ENCODE measurements around the gene CALML5.

The CALML5 gene, protein sequence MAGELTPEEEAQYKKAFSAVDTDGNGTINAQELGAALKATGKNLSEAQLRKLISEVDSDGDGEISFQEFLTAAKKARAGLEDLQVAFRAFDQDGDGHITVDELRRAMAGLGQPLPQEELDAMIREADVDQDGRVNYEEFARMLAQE

DNA sequence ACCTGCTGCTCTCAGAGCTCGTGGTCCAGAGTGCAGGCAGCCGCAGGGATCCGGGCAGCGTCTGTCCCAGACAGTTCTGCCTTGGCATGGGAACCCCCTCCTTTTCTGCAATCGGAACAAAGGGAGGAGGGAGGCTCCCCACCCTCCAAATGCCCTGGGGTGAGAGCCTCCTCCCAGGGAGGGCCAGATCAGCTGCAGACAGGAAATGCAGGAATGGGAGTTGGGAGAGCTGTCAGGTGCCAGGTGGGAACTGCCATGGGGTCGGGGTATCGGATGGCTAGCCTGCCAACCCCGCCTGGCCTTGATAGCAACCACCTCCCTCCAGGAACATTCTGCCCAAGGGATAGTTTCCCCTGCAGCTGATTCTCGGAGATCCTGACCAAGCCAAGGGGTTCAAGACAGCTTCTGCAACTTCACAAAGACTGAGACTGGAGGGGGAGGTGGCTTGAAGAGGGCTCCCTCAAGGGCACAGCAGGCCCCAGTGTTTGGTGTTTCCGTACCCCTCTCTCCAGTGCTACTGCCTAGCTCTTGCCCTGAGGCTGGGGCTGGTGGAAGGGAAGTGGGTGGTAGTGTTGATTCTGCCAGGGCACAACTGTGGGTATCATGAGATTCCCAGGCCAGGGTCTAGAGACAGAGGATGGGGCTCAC, at the start of gene CALML5:
Gene CALML5, minus strand, starts transcription at position 78 of the 648 bp plus-strand sequence. CDS start 132 bp downstream, outside the sequence.
- no peak for DNase-seq

DNA sequence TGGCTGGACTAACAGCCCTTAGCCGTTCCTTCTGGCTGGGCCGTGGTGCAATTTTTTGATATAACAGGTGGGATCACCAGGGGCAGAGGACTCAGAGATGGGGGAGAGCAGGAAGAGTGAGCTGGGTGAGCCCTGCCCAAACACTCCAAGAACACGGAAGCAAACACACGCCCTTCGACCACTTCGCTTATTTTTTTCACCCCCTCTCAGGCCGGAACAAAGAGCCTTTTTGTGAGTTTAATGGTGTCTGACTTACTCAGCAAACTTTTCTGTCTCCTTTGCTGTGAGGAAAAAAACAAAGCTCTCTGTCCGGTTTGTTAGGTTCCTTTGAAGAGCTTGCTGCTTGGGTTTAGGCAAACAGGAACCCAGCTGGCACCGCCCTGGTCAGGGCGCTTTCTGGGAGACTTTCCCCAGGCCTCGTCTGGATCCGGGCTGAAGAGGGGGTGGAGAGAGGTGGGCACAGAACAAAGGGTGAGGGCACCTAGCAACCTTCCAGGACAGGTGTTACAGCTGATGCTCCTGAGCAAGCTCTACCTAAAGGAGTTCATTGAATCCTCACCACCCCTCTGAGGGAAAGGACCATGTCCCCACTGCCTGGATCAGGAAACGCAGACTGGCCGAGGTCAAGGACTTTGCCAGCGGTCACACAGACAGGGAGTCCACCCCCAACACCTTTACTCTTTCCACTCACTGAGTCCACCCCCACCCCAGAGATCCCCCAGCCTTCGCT, 48.7 kb upstream of the CALML5 start:
- peak; percentile 45 for DNase-seq

DNA sequence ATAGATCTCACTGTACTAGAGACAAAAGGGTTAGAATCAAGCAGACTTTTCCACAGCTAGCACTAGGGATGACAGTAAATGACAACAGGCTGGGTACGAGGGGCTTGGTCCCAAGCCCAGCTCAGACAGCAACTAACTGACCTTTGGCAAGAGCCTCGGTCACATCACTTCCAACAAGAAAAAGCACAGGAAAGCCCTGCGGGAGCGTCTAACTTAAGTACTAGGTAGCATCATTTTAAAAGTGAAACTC, 48.2 kb upstream of the CALML5 start:
- no peak for DNase-seq

DNA sequence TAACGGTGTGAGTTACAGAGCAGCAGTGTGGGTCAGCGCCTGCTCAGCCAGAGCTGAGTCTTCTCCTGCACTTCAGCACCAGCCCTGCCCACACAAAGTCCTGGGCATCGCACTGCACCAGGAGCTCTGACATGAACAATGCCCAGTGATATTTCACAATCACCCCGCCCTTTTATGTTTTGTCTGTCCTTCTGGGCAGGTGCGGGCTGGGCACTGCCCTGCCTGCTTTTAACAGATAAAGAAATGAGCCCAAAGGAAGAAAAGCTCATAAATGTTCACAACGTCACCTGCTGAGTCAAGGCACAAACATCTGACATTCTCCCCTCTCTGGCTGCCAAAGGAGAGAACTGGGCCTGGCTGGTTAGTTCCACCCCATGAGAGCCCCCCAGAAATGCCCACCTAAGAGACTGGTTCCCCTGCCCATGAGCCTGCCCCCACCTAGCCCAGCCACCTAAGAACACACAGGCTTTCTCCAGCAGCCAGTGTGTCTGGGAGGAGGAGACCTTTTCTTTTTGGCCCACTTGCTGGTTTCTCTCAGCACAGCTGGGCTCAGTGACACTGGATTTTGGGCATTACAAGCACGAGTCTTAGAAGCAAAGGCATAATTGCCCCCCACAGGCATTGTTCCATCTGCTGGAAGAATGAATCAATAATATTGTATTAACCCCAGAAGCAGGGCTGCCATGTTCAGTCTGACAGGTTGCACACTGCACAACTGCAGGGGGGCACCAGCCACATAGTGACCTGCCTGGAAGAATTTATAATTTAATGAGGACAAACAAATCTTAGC, 47.7 kb upstream of the CALML5 start:
- DNase-seq: peak; percentile 81

DNA sequence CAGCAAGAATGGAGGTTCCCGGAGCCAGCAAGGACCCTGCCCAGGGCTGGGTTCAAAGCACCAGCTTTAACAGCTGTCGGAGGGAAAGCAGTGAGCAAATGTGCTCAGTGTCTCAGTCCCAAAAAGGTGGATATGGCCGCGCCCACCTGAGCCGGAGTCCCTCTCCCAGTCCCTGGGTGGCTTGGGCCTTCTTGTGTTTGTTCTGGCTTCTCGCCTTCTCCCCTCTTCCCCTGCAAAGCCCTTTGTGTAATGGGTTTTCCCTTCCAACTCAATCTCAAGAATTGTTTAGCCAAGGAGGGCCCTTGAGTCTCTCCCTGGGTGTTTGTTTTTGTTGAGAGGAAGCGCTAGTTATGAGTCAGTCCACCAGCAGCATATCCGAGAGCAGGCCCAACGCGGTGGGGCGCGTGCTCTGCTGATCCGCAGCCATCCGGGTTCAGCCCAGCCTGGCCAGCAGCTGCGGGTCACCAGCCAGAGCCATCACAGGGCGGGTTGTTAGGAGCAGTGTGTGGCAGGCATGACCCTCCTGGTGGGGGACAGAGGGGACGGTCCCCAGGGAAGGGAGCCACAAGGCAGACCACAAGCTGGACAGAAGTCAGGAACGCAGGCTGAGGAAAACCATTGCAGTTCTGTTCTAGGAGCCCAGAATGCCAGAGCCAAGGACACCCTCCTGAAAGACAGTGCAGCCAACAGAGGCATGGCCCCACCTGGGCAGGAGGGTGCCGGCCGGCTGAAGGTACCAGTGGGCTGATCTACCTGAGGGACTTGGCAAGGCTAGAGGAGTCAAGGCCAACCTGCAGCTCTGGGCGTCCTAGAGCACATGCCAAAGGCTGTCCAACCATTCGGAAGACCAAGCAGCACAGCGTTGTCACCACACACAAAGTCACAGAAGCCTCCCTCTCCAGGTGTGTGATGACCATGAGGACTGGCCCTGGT, 46.7 kb upstream of the CALML5 start:
- DNase-seq: peak; percentile 87

DNA sequence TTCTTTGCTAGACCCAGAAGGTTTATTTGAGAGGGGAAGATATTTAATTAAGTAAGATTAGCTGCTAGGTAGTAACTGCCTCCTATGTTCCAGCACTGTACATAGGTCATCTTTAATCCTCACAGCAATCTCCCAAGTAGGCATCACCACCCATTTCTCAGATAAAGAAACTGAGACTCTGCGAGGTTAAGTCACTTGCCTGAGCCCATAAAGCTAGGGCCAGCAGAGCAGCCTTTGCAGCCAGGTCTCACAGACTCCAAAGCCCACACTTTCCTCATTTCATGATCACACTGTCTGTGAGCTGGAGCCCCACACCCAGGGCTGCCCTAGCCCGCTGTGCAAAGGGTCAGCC, 46.0 kb upstream of the CALML5 start:
- no peak for DNase-seq

DNA sequence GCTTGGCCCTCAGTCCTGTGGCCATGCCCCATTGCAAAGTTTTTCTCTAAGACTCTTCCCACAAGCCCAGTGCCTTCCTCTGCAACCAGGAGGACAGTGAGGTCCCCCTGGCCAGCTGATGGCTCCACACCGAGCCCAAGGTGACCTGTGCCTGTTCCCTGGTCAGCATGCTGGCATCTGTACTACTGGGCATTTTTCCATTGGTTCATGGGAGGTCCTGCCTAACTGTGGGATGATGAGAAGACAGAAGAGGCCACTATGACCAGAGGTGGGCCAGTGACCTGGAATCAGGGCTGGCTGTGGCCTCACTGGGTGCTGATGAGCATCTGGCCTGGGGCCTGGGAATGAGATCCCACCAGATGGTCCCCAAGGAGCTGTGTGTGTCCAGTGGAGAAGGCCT, 45.6 kb upstream of the CALML5 start:
- no peak for DNase-seq

DNA sequence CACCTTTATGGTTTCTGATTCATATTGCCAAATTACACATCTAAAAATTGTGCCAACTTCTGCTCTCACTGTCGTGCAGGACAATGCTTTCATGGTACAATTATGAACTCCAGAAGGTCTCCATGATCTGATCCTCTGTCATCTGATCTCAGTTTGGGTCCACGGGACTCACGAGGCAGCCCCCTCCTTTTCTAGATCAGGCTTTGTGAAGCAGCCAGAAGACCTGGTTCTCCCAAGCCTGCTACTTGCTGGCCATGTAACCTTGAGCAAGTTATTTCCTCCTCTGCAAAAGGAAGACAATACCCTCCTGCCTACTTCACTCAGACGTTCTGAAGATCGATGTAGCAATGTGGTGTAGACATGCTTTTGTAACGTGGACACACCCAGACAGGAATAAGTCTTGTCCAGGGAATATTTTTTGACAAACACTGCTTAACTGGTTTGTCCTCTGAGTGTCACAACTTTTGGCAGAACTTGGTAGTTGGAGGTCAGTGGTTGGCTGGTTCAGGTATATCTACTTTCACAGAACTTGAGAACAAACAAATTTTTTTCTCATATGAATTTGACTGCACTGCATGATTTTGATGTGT, 44.9 kb upstream of the CALML5 start:
- no peak for DNase-seq

DNA sequence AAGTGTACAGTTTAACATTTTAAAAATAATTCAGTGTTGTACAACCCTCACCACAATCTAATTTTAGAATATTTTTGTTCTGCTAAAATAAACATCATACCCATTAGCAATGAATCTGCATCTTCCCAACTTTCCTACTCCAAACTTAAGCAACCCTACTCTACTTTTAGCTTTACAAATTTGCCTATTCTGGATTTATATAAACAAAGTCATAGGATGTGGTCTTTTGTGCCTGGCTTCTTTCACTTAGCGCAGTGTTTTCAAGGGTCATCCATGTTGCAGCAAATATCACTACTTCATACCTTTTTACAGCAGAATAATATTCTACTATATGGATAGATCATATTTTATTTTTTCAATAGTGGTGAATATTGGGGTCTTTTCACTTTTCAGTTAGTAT, 44.3 kb upstream of the CALML5 start:
- DNase-seq: peak; percentile 26

DNA sequence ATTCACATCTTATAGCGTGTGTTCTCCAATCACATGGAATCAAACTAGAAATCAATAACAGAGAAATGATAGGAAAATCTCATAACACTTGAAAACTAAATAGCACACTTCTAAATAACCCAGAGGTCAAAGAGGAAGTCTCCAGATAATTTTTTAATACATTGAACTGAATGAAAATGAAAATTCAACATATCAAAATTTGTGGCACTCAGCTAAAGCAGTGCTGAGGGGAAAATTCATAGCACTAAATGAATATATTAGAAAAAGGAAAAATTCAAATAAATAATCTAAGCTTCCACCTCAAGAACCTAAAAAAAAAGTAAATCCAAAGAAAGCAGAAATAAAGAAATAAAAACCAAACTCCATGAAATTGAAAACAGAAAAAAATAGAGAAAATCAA, 42.7 kb upstream of the CALML5 start:
- DNase-seq: no peak

DNA sequence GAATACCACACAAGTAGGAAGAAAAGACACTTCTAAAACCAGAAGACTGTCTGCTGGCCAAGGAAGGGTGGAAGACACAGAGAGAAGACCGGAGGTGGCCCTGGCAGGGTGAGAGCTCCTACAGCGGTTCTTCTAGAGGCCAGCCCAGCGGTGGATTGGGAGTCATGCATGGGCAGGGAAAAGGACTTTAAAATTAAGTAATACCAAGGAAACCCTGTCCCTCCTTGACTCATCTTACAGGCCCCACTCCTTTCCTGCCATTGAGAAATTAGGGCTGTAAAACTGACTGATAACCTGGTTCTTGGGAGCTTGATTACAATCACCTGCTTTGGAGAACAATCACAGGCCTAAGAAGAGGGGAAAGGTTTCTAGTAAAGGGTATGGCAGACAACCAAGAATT, 41.5 kb upstream of the CALML5 start:
- DNase-seq: no peak

DNA sequence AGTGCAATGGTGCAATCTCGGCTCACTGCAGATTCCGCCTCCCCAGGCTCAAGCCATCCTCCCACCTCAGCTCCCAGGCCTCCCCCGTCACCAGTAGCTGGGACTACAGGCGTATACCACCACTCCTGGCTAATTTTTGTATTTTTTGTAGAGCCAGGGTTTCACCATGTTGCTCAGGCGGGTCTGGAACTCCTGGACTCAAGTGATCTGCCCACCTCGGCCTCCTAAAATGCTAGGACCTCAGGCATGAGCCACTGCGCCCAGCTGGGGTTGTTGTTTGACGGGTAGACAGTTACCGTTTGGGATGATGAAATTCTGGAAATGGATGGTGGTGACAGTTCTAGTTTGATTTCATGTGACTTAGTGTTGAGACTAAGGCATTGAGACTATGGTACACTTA, 40.7 kb upstream of the CALML5 start:
- no peak for DNase-seq

DNA sequence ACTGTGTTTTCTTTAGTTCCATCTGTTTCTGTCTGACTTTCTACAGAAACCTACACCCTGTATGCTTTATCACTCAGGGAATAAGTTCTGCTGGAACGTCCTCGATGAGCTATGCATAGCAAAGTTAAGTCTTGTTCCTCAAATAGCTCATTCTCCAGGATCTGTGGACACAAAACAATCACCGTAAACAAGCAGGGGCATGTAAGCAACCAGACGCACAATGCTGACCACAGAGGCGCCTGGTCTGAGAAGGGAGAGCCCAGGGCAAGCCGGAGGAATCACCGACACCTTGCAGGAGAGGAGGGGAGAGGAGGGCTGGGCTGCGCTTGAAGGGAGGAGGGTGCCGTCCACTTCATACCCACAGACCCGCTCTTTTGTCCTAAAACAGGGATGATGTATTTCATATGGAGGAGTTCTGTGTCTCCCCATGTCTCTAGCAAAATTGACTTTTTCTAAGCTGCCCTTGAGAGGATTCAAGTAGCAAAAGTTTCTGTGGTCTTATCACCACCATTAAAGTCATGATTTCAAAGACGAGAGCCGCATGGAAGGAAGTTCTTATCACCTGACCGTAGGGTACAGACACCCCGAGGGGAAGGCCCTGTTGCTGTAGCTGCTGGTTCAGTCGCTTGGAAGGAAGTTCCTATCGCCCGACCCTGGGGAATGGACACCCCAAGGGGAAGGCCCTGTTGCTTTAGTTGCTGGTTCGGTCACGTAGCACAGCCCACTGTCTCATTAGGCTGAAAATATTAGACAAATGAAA, 39.7 kb upstream of the CALML5 start:
- no peak for DNase-seq

DNA sequence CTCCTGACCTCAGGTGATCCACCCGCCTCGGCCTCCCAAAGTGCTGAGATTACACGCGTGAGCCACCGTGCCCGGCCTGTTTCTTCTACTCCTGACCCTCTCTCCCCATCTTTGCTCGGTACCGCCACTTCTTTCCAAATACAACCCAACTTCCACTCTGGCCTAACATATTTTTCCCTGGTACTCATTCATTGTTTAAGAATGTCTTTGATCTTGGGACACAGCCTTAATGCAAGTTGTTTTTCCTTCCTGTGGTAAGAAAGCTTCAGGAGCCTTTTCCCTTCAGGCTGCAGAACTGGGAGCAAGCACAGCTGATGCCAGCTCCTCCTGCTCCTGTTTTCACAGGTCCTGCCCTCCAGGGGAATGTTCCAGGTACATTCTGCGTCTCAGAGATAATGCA, 39.1 kb upstream of the CALML5 start:
- peak; percentile 50 for DNase-seq

DNA sequence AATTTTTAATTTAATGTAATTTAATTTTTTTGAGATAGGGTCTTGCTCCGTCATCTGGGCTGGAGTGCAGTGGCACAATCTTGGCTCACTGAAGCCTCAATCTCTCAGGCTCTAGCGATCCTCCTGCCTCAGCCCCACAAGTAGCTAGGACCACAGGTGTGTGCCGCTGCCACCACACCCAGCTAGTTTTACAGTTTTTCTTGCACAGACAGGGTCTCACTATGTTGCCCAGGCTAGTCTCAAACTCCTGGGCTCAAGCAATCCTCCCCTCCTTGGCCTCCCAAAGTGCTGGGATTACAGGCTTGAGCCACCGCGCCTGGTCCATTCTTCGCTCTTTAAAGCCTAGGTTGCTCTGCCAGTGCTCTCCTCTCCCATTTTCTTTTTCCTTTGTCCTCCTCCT, 38.3 kb upstream of the CALML5 start:
- no peak for DNase-seq

DNA sequence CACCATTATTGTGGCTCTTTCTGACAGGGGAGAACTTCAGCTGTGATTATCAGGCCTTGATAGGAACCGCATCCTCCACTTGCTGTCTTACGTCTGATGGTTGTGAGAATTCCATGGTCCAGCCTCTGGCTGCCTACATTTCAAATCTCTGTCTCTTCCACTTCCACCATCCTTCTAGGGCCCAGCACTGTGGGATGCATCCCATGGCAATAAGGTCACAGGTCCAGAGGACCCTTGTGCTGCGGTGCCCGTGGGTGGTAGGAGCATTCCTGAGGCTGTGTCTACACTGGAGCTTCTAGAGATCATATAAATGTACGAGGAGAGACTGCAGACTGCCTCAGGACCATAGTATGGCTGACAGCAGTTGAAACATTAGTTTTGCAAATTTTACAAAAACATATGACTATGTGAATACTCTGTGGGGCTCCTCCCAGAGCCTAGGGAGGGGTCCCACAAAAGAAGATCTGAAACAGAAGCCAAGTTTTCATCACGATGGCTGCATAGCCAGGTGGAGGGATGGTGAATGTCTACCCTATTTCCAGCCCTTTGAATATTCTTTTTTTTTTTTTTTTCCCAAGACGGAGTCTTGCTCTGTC, 37.2 kb upstream of the CALML5 start:
- DNase-seq: no peak

DNA sequence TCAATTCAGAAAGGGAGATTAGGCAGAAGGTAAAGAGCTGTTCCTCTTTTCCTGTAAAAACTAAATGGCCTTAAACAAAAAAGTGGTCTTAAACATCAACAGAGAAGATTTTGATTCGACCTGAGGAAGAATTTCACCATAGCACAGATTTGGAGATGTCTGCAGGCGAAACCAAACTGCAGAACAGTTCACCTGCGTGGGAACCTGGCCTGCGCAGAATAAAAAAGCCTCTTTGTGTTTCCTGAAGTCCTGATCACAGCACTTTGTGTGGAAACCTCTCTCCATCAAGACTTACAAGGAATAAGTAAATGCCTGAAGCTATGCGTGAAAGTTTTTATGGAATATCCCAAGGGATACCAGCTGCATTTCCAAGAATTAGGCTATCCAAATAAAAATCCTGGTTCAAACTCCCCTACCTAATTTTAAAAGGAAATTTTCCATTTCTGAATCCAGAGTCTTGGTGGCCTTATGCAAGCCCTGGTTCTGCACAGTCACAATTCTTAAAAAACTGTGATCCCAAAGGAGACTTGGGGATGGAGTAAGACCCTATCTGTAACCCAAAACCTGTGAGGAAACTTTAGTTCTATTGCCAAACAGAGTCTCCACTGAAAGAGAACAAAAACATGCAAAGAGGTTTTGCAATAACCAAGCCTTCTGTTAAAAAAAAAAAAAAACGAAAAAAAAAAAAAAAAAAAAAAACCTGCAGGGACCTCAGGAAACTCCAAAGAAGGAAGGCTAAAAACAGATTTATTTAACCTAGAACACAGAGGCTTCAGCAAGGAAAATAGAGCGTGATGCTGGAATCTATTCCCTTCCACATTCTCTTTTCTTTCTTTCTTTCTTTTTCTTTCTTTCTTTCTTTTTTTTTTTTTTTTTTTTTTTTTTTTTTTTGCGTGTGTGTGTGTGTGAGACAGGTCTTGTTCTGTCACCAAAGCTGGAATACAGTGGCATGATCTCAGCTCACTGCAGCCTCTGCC, 35.8 kb upstream of the CALML5 start:
- no peak for DNase-seq

DNA sequence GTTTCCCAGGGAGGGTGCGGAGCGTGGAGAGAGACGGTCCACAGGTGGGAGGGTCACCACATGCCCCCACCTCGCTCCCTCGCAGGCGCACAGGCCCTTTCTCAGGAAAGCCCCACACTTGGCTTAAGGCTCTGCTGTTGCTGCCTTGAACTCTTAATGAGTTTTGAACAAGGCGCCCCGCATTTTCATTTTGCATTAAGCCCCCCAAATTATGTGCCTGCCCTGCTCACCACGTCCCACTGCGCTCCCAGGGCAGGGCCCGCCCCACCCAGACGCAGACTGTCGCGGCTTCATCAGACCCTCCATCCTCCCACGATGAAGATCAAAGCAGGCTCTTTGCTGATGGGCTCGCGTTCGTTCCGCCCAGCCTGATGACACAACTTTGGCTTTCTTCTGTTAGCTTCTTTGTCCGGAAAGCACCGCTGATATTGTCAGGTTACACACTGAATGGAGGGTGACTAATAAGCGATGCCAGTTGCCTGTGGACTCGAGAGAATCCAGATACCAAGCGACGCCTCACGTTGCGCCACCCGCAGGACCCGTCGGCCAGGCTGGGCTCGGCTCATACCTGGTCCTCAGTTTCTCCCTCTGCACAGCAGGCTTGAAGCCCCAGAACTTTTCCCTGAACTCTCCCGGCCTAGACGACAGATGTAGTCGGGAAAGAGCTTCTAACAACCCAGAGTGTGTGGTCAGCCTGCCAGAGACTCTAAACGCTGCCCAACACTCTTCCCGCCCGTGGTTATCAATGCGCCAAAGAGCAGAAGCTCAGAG, 34.9 kb upstream of the CALML5 start:
- no peak for DNase-seq

DNA sequence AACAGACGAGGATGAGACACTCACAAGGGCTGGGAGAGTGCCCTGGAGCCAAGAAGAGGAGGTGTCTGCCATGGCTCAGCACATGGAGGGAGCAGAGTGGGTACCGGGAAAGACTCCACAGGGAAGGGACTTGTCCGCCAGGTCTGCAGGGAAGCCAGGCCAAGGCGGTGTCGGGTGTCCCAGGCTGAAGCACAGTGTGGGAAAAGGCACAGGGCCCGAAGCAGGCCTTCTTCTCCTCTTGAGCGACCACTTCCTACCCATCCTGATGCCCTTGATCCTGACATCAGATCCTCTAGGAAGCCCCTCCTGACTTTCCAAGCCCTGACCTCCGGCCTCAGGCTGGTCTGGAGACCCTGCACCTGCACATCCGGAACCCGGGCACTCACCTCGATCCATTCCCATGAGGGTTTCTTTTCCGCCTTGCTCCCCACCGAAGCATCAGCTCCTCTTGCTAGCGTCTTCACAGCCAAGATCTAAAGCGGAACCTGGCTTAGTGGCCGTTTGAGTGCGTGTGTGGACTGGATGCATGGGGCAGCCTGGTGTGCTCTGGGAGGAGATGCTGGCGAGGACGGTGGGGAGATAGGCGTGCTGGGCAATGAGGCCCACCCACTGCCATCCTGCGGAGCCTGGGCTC, 33.8 kb upstream of the CALML5 start:
- DNase-seq: no peak
